CD14-positive monocyte (primary cell): Measurements from ENCODE around the gene ZSWIM1. TPM values are rescaled to one million over a fixed set of nuclear protein-coding genes. Genes with fewer than 3 reads are reported as not detected.

Experiments used
- polyA plus RNA-seq, 3 donors: library from polyadenylated mRNA; depleted of rRNA in 1 of 3; unstranded in 2 of 3; stranded (reverse) in 1 of 3; fragments of 300-500 nt in 2 of 3; fragments of >200 nt in 1 of 3; fragmentation: Illumina TruSeq in 2 of 3; gene quantifications; 1 replicate in 2 of 3; 2 replicates in 1 of 3; pipeline ENCODE4 v1.2.3, GENCODE V29; 2012 to 2021

Gene ZSWIM1
- polyA plus RNA-seq, 3 donors, result 2.5 to 2.6 (median 2.5) TPM

Other genes starting within 250 kb of the ZSWIM1 start
- gene WFDC9, start 249.9 kb upstream of the ZSWIM1 start, polyA plus RNA-seq, result not detected
- gene WFDC11, start 211.0 kb upstream of the ZSWIM1 start, polyA plus RNA-seq, result not detected
- gene WFDC13, start 179.2 kb upstream of the ZSWIM1 start, polyA plus RNA-seq, result not detected
- gene WFDC10B, start 176.2 kb upstream of the ZSWIM1 start, polyA plus RNA-seq, result not detected
- gene SPINT4, start 158.9 kb upstream of the ZSWIM1 start, polyA plus RNA-seq, result not detected
- gene WFDC3, start 89.3 kb upstream of the ZSWIM1 start, polyA plus RNA-seq, result under 1 TPM in 2 of 3 donors, not detected in 1; 0.12 to 0.73 TPM
- 100 to 1,000 TPM in 2 of 3 donors, 10 to 100 TPM in 1; 68.5 to 158 (median 144) TPM for gene DNTTIP1, start 89.3 kb upstream of the ZSWIM1 start, polyA plus RNA-seq
- under 1 TPM in 2 of 3 donors, not detected in 1; 0.15 to 0.58 TPM for gene UBE2C, start 68.6 kb upstream of the ZSWIM1 start, polyA plus RNA-seq
- gene TNNC2, start 53.9 kb upstream of the ZSWIM1 start, polyA plus RNA-seq, result 1 to 10 TPM in 2 of 3 donors, under 1 TPM in 1; 0.71 to 1.2 (median 1.0) TPM
- gene SNX21, start 47.4 kb upstream of the ZSWIM1 start, polyA plus RNA-seq, result 10 to 100 TPM; 11.2 to 16.9 (median 12.7) TPM
- gene ACOT8, start 23.8 kb upstream of the ZSWIM1 start, polyA plus RNA-seq, result 10 to 100 TPM; 40.9 to 52.4 (median 44.6) TPM
- gene ZSWIM3, start 23.6 kb upstream of the ZSWIM1 start, polyA plus RNA-seq, result 1 to 10 TPM in 1 of 3 donors, under 1 TPM in 2; 0.29 to 1.5 (median 0.64) TPM
- gene SPATA25, start 6.4 kb downstream of the ZSWIM1 start, polyA plus RNA-seq, result under 1 TPM in 1 of 3 donors, not detected in 2; 0.76 TPM
- 1 to 10 TPM in 1 of 3 donors, under 1 TPM in 1, not detected in 1; 0.14 to 1.1 TPM for gene NEURL2, start 10.0 kb downstream of the ZSWIM1 start, polyA plus RNA-seq
- 100 to 1,000 TPM; 279 to 489 (median 366) TPM for gene CTSA, start 10.1 kb downstream of the ZSWIM1 start, polyA plus RNA-seq
- gene PLTP, start 30.9 kb downstream of the ZSWIM1 start, polyA plus RNA-seq, result 1 to 10 TPM; 1.6 to 3.0 (median 2.9) TPM
- 10 to 100 TPM; 41.0 to 54.9 (median 50.4) TPM for gene PCIF1, start 53.5 kb downstream of the ZSWIM1 start, polyA plus RNA-seq
- 10 to 100 TPM in 1 of 3 donors, 1 to 10 TPM in 2; 2.7 to 39.6 (median 3.1) TPM for gene ZNF335, start 91.0 kb downstream of the ZSWIM1 start, polyA plus RNA-seq
- 1 to 10 TPM in 2 of 3 donors, under 1 TPM in 1; 0.88 to 4.3 (median 1.6) TPM for gene MMP9, start 127.7 kb downstream of the ZSWIM1 start, polyA plus RNA-seq
- not detected for gene SLC12A5, start 148.0 kb downstream of the ZSWIM1 start, polyA plus RNA-seq
- gene NCOA5, start 208.7 kb downstream of the ZSWIM1 start, polyA plus RNA-seq, result 10 to 100 TPM in 1 of 3 donors, 1 to 10 TPM in 2; 4.5 to 10.2 (median 6.0) TPM
- gene CD40, start 237.1 kb downstream of the ZSWIM1 start, polyA plus RNA-seq, result 10 to 100 TPM; 14.4 to 26.1 (median 18.8) TPM